Inflammatory macrophage (primary cell): ENCODE results near the gene H2BK1.

Source experiments
- DNase-seq, 2 donors: peaks; one replicate each; pipeline ENCODE4 v3.0.0-alpha.2; 2020 to 2022

The H2BK1 gene

GRCh38 chr7:151176401-151176800, 33.9 kb downstream of the H2BK1 start:
- DNase-seq = no peak

GRCh38 chr7:151175793-151176311, 34.4 kb downstream of the H2BK1 start:
- no peak for DNase-seq

GRCh38 chr7:151175047-151175792, 35.1 kb downstream of the H2BK1 start:
- DNase-seq = no peak

- peak in 1 of 2 donors; percentile 14 for DNase-seq
Observed at GRCh38 chr7:151174246-151175046, 35.8 kb downstream of the H2BK1 start.

GRCh38 chr7:151173386-151174245, 36.7 kb downstream of the H2BK1 start:
- DNase-seq = no peak

- DNase-seq = peak; percentile 73 to 78
Observed at GRCh38 chr7:151172273-151173141, 37.8 kb downstream of the H2BK1 start.

GRCh38 chr7:151168787-151169162, 41.5 kb downstream of the H2BK1 start:
- no peak for DNase-seq

- peak; percentile 41 to 44 for DNase-seq
Observed at GRCh38 chr7:151168003-151168786, 42.1 kb downstream of the H2BK1 start.

- DNase-seq = no peak
Observed at GRCh38 chr7:151167197-151167961, 42.9 kb downstream of the H2BK1 start, which contains the start of gene GBX1. TSS of gene GBX1 (minus strand) at chr7:151167694. CDS start at chr7:151167548, 146 bp downstream.

- no peak for DNase-seq
Observed at GRCh38 chr7:151166629-151167196, 43.6 kb downstream of the H2BK1 start.

- no peak for DNase-seq
Observed at GRCh38 chr7:151161757-151162156, 48.5 kb downstream of the H2BK1 start.
